ENCODE measurements around the gene PTPN14. TPM values are rescaled to one million over a fixed set of nuclear protein-coding genes. Genes with fewer than 3 reads are reported as not detected.

Gene PTPN14
- total and polyA plus RNA-seq, 8 donors, result 14.9 to 38.0 (median 17.9) TPM

- no peak overlapping the region for H3K27ac ChIP-seq
- intact Hi-C loops (cut with DNase I), result no loop called here
- no peaks in the 10 kb centered on the region for H3K36me3 ChIP-seq
- TF ChIP-seq CTCF (IDR thresholded peaks at IDR 0.05), result no peak
- H3K9me3 ChIP-seq, result no peaks in the 10 kb centered on the region
- peaks cover 6 to 8% of the 10 kb centered on the region in 2 donors for H3K4me1 ChIP-seq
- H3K4me3 ChIP-seq, result no peak overlapping the region
- no peak for DNase-seq
- peak; percentile 28 for ATAC-seq
- no peaks in the 10 kb centered on the region for H3K27me3 ChIP-seq
These were observed 14.2 kb downstream of the PTPN14 start for GRCh38 chr1:214537219-214537618.

GRCh38 chr1:214532070-214532469, 19.3 kb downstream of the PTPN14 start:
- Histone ChIP-seq H3K9me3 (no peaks in the 10 kb centered on the region), H3K4me1 (no peaks in the 10 kb centered on the region), H3K27me3 (no peaks in the 10 kb centered on the region), H3K4me3 (no peak overlapping the region), H3K27ac (no peak overlapping the region), H3K36me3 (no peaks in the 10 kb centered on the region)
- TF ChIP-seq CTCF (IDR thresholded peaks at IDR 0.05), result no peak
- no peak for ATAC-seq
- no peak for DNase-seq
- intact Hi-C loops (cut with DNase I), result no loop called here

- H3K4me3 ChIP-seq, result no peak overlapping the region
These were observed 25.8 kb downstream of the PTPN14 start for GRCh38 chr1:214525535-214526019.

GRCh38 chr1:214524824-214525223, 26.6 kb downstream of the PTPN14 start:
- no peaks in the 10 kb centered on the region for H3K27me3 ChIP-seq
- no peaks in the 10 kb centered on the region for H3K9me3 ChIP-seq

More at GRCh38 chr1:214525535-214526019, 25.8 kb downstream of the PTPN14 start:
- ATAC-seq, result no peak
- TF ChIP-seq CTCF (IDR thresholded peaks at IDR 0.05), result no peak
- no peaks in the 10 kb centered on the region for H3K27me3 ChIP-seq
- no peaks in the 10 kb centered on the region for H3K4me1 ChIP-seq
- no peaks in the 10 kb centered on the region for H3K9me3 ChIP-seq
- DNase-seq, result no peak
- intact Hi-C loops (cut with DNase I), result no loop called here
- no peaks in the 10 kb centered on the region for H3K36me3 ChIP-seq
- H3K27ac ChIP-seq, result no peak overlapping the region

More at GRCh38 chr1:214524824-214525223, 26.6 kb downstream of the PTPN14 start:
- intact Hi-C loops (cut with DNase I), result no loop called here
- no peak overlapping the region for H3K4me3 ChIP-seq
- H3K4me1 ChIP-seq, result no peaks in the 10 kb centered on the region
- no peak for TF ChIP-seq CTCF (IDR thresholded peaks at IDR 0.05)
- DNase-seq (no peak), ATAC-seq (no peak)
- H3K36me3 ChIP-seq, result no peaks in the 10 kb centered on the region
- no peak overlapping the region for H3K27ac ChIP-seq
